ENCODE measurements around the gene CABCOCO1.
"Not testable (repeated sequence)": the region's sequence is repeated elsewhere in the genome, so short reads cannot be mapped to it uniquely, and the experiment has no call there.

CABCOCO1 gene

GRCh38 chr10:61705022-61705613, 42.4 kb downstream of the CABCOCO1 start:
- no peak overlapping the region for H3K4me3 ChIP-seq
- no peaks in the 10 kb centered on the region for H3K27me3 ChIP-seq
- TF ChIP-seq Cebpa-rat (IDR thresholded peaks at IDR 0.05): no peak
- H3K4me2 ChIP-seq: no peak overlapping the region
- no peaks in the 10 kb centered on the region for H3K36me3 ChIP-seq
- no peaks in the 10 kb centered on the region for H4K20me1 ChIP-seq
- H3K4me1 ChIP-seq: no peaks in the 10 kb centered on the region
- H3K9me3 ChIP-seq: no peaks in the 10 kb centered on the region
- no peak overlapping the region for H3K9ac ChIP-seq
- no peak overlapping the region for H3K27ac ChIP-seq

DNA sequence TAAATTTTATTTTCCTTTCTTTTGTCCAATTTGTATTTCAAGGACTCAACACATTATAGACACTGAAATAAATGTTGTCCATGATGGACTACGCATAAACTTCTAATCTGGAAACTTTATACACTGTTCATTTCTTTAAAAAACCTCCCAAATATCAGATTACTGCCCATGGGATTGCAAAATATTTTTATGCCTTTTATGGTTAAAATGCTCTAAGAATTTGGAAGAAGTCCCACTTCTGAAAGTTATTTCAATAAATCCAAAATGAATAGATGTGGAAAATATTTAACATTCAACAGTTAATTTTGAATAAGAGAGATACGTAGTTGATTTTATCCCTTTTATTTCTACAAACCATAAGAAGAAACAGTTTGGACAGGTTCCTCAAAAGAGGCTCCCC, 46.1 kb downstream of the CABCOCO1 start:
- no peak for TF ChIP-seq Cebpa-rat (IDR thresholded peaks at IDR 0.05)
- H3K4me3 ChIP-seq: no peak overlapping the region

GRCh38 chr10:61712105-61712504, 49.4 kb downstream of the CABCOCO1 start:
- not testable (repeated sequence) for H4K20me1 ChIP-seq, H3K4me2 ChIP-seq, H3K4me1 ChIP-seq, H3K9ac ChIP-seq, H3K27ac ChIP-seq, H3K9me3 ChIP-seq, H3K27me3 ChIP-seq, H3K36me3 ChIP-seq, H3K4me3 ChIP-seq

More for the DNA sequence above, 46.1 kb downstream of the CABCOCO1 start:
- Histone ChIP-seq H3K27me3 (no peaks in the 10 kb centered on the region), H3K9ac (no peak overlapping the region), H3K36me3 (no peaks in the 10 kb centered on the region), H3K4me2 (no peak overlapping the region), H3K9me3 (no peaks in the 10 kb centered on the region), H3K27ac (no peak overlapping the region), H3K4me1 (no peaks in the 10 kb centered on the region), H4K20me1 (no peaks in the 10 kb centered on the region)

GRCh38 chr10:61719475-61719874, 56.7 kb downstream of the CABCOCO1 start:
- H3K36me3 ChIP-seq, H3K4me3 ChIP-seq, H3K4me1 ChIP-seq, H4K20me1 ChIP-seq, H3K9ac ChIP-seq, H3K9me3 ChIP-seq, H3K4me2 ChIP-seq, H3K27me3 ChIP-seq, H3K27ac ChIP-seq: not testable (repeated sequence)

- no peak for TF ChIP-seq Cebpa-rat (IDR thresholded peaks at IDR 0.05)
Observed at GRCh38 chr10:61719906-61720305, 57.2 kb downstream of the CABCOCO1 start.

GRCh38 chr10:61721431-61721830, 58.7 kb downstream of the CABCOCO1 start:
- Histone ChIP-seq H3K9me3 (no peaks in the 10 kb centered on the region), H3K27me3 (no peaks in the 10 kb centered on the region), H3K27ac (no peak overlapping the region), H3K36me3 (no peaks in the 10 kb centered on the region), H3K9ac (no peak overlapping the region), H4K20me1 (no peaks in the 10 kb centered on the region), H3K4me2 (no peak overlapping the region), H3K4me3 (no peak overlapping the region), H3K4me1 (no peaks in the 10 kb centered on the region)
- no peak for TF ChIP-seq Cebpa-rat (IDR thresholded peaks at IDR 0.05)

More at GRCh38 chr10:61719906-61720305, 57.2 kb downstream of the CABCOCO1 start:
- Histone ChIP-seq H3K27me3 (no peaks in the 10 kb centered on the region), H3K36me3 (no peaks in the 10 kb centered on the region), H3K4me3 (no peak overlapping the region), H3K9ac (no peak overlapping the region), H4K20me1 (no peaks in the 10 kb centered on the region), H3K9me3 (no peaks in the 10 kb centered on the region), H3K27ac (no peak overlapping the region), H3K4me1 (no peaks in the 10 kb centered on the region), H3K4me2 (no peak overlapping the region)

GRCh38 chr10:61725221-61725620, 62.5 kb downstream of the CABCOCO1 start:
- H3K27ac ChIP-seq, H3K4me2 ChIP-seq, H3K27me3 ChIP-seq, H4K20me1 ChIP-seq, H3K9me3 ChIP-seq, H3K4me3 ChIP-seq, H3K36me3 ChIP-seq, H3K4me1 ChIP-seq, H3K9ac ChIP-seq: not testable (repeated sequence)

- no peak for TF ChIP-seq Cebpa-rat (IDR thresholded peaks at IDR 0.05)
Observed at GRCh38 chr10:61729596-61729995, 66.9 kb downstream of the CABCOCO1 start.

GRCh38 chr10:61730671-61731070, 67.9 kb downstream of the CABCOCO1 start:
- Histone ChIP-seq H3K4me1 (no peaks in the 10 kb centered on the region), H3K4me3 (no peak overlapping the region), H3K36me3 (no peaks in the 10 kb centered on the region), H3K4me2 (no peak overlapping the region), H3K9ac (no peak overlapping the region), H3K27me3 (no peaks in the 10 kb centered on the region), H3K9me3 (no peaks in the 10 kb centered on the region), H3K27ac (no peak overlapping the region), H4K20me1 (no peaks in the 10 kb centered on the region)
- no peak for TF ChIP-seq Cebpa-rat (IDR thresholded peaks at IDR 0.05)

More at GRCh38 chr10:61729596-61729995, 66.9 kb downstream of the CABCOCO1 start:
- Histone ChIP-seq H3K4me1 (no peaks in the 10 kb centered on the region), H3K4me2 (no peak overlapping the region), H3K9ac (no peak overlapping the region), H3K36me3 (no peaks in the 10 kb centered on the region), H4K20me1 (no peaks in the 10 kb centered on the region), H3K4me3 (no peak overlapping the region), H3K27me3 (no peaks in the 10 kb centered on the region), H3K9me3 (no peaks in the 10 kb centered on the region), H3K27ac (no peak overlapping the region)

DNA sequence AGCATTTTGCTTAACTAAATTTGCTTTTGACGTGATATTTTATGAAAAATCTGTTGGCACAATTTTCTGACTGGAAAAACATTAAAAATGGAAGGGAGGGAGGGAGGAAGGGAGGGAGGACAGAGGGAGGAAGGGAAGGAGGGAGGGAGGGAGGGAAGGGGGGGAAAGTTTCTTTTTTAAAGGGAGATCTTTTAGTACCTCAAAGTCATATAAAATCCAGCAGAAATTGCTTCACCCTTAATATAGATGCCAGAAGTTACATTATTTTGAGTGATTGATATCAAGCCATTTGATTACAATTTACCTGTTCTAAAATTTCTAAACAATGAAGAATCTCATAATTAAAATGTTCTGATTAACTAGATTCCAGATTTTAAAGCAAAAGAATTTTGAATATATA, 68.9 kb downstream of the CABCOCO1 start:
- no peaks in the 10 kb centered on the region for H3K36me3 ChIP-seq
- no peaks in the 10 kb centered on the region for H3K9me3 ChIP-seq
- no peaks in the 10 kb centered on the region for H3K27me3 ChIP-seq
- H3K9ac ChIP-seq: no peak overlapping the region
- no peak for TF ChIP-seq Cebpa-rat (IDR thresholded peaks at IDR 0.05)
- no peak overlapping the region for H3K4me2 ChIP-seq
- no peak overlapping the region for H3K4me3 ChIP-seq
- H3K4me1 ChIP-seq: no peaks in the 10 kb centered on the region
- no peak overlapping the region for H3K27ac ChIP-seq
- H4K20me1 ChIP-seq: no peaks in the 10 kb centered on the region

- no peak overlapping the region for H3K4me2 ChIP-seq
- H3K9me3 ChIP-seq: no peaks in the 10 kb centered on the region
- H3K9ac ChIP-seq: no peak overlapping the region
- H4K20me1 ChIP-seq: no peaks in the 10 kb centered on the region
- no peaks in the 10 kb centered on the region for H3K36me3 ChIP-seq
- H3K4me3 ChIP-seq: no peak overlapping the region
- TF ChIP-seq Cebpa-rat (IDR thresholded peaks at IDR 0.05): no peak
- no peaks in the 10 kb centered on the region for H3K4me1 ChIP-seq
- H3K27ac ChIP-seq: no peak overlapping the region
- H3K27me3 ChIP-seq: no peaks in the 10 kb centered on the region
Observed at GRCh38 chr10:61732629-61733278, 70.0 kb downstream of the CABCOCO1 start.

All from BLaER1 (cell line).